Kidney capillary endothelial cell (primary cell): ENCODE results near the gene C1orf141.
"Not testable (repeated sequence)": the region's sequence is repeated elsewhere in the genome, so short reads cannot be mapped to it uniquely, and the experiment has no call there.

Source experiments
- DNase-seq: peaks from one replicate; pipeline ENCODE4 v3.0.0-alpha.2; 2018; ENCODE audit warnings: low spot score

The C1orf141 gene

GRCh38 chr1:67134695-67135094 is at the start of gene C1orf141:
Gene C1orf141 (minus strand): TSS chr1:67134970. CDS start chr1:67127240, 7,730 bp downstream.
- no peak for DNase-seq

GRCh38 chr1:67175530-67176087 is 40.8 kb upstream of the C1orf141 start:
- DNase-seq: no peak

DNA sequence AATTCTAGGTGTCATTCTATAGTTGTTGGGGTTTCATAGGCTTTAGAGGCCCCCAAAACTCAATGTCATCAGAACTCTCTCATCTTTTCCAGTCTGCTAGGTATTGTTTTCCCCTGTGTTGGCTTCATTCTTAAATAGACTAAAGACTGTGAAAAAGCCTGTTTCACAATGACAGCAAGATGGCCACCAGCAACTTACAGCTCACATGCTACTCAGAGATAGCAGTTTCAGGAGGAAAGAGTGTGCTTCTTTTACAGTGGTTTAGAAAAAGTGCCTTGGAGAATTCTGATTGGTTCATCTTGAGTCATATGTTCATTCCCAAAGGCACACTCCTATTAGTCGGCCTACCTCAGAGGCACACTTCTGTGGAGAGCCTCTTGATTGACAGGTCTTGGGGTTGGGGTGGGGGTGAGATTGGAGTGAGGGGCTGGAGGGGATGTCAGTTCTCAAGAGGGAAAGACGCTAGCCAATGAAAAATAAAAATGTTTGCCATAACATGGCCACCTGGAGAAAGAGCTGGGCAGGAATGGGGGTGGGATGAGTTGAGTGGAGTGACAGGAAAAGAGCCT is 40.0 kb upstream of the C1orf141 start:
- DNase-seq: no peak

GRCh38 chr1:67173988-67174387 is 39.2 kb upstream of the C1orf141 start:
- DNase-seq: no peak

GRCh38 chr1:67171978-67172377 is 37.2 kb upstream of the C1orf141 start:
- no peak for DNase-seq

- DNase-seq: no peak
Observed at GRCh38 chr1:67171574-67171955, 36.8 kb upstream of the C1orf141 start.

DNA sequence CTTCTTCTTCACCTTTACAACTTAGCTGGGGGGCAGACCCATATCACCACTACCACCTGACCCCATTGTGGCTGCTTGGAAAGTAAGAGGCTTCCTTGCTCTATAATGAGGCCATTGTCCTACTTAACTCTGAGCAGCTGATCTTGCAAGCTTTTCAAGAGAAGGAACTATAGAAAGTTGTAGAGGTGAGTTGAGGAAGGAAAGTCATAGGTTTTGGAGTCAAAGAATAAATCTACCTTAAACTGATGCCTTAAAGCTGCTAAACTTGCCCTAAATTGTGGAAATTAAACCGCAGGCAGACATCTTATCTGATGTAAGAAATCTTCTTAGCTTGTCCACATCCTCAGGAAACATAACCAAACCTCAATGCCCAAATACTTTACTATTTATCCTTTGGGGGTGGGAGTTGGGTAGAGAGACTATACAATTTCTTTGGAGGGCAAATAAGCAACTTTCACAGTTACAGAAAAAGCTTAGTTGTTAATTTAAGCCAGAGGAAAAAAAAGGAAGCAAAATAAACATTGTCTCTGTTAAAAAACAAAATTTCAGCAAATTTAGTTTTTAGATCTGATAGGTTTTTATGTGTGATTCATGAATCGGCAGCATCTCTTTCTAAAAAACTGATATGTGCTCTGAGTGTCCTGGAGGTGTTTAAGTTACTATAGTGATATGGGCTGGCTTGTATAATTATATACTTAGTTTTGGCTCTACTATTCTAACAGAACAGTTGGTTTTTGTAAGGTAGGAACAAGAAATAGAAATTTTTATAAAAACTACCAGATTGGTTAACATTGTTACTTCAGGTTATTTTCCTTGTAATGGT is 36.2 kb upstream of the C1orf141 start:
- no peak for DNase-seq

DNA sequence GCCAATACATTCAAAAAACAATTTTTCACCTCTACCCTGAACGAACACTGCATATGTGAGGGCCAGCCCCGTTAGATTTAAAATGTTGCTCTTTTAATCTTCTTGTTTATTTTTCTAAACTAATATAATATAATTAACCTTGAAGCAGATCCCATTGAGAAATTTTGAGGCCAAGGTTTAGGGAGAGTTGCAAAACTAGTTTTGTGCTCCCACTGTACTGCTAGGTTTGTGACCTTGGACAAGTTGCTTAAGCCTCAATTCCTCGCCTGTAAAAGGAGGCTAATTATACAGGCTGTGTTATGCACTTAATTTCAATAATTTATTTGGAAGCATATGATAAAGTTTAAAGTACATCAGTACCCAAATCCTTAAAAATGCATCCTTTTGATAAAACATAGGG is 35.2 kb upstream of the C1orf141 start:
- no peak for DNase-seq

- DNase-seq: no peak
Observed at GRCh38 chr1:67169496-67169895, 34.7 kb upstream of the C1orf141 start.

GRCh38 chr1:67166196-67166595 is 31.4 kb upstream of the C1orf141 start, which contains the start of gene IL23R:
Gene IL23R (plus strand): TSS chr1:67166454. CDS start chr1:67168121, 1,667 bp downstream.
- DNase-seq: no peak

- no peak for DNase-seq
Observed at GRCh38 chr1:67165468-67166041, 30.8 kb upstream of the C1orf141 start.

DNA sequence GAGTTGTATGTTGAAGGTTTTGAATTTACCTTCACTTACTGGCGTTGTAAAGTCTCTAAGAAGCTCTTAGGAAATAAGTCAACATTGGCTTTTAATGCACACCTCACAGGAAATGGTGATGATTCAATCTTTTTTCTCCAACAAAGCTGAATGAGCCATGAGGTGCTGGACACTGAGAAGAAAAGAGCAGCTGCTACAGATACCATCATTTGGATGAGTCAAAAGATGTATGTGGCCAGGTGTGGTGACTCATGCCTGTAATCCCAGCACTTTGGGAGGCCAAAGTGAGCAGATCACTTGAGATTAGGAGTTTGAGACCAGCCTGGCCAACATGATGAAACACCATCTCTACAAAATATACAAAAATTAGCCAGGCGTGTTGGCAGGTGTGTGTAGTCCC is 28.2 kb upstream of the C1orf141 start:
- peak; percentile 28 for DNase-seq

DNA sequence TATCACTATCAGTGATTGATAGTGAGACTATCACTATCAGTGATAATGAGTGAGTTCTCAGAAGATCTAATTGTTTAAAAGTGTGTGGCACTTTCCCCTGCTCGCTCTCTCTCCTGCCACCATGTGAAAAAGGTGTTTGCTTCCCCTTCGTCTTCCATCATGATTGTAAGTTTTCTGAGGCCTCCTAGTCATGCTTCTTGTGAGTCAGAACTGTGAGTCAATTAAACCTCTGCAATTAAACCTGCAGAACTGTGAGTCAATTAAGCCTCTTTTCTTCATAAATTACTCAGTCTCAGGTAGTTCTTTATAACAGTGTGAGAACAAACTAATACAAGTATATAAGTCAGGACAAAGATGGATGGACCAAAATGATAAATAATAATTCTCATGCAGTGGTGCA is 24.5 kb upstream of the C1orf141 start:
- DNase-seq: no peak

- DNase-seq: no peak
Observed at GRCh38 chr1:67158401-67158800, 23.6 kb upstream of the C1orf141 start.

- no peak for DNase-seq
Observed at GRCh38 chr1:67150931-67151330, 16.2 kb upstream of the C1orf141 start.

DNA sequence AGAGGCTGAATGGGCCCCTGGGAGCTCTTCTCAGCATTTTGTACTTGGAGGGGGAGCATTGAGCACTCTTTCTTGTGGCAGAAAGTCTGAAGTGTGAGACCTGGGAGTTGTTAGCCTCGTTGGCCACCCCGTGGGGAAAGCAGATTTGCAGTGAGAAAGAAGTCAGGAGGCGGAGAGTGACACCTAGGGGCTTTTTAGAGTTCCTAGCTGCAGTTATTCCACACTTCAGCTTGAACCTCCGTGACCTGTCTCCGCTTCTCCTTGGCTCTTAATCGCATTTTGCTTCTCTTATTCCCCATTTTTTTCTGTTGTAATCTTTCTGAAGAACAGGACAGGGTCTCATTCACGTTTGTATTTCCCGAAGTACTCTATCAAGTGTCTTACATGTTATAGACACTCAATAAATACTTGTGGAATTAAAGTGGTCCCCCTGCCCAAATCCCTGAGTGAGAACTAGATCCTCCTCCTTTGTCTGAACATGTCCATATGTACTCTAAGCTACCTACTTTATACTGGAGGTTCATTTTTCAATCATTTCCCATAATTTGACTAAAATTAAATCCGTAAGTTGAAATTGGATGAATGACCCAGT is 14.5 kb upstream of the C1orf141 start:
- peak; percentile 60 for DNase-seq

DNA sequence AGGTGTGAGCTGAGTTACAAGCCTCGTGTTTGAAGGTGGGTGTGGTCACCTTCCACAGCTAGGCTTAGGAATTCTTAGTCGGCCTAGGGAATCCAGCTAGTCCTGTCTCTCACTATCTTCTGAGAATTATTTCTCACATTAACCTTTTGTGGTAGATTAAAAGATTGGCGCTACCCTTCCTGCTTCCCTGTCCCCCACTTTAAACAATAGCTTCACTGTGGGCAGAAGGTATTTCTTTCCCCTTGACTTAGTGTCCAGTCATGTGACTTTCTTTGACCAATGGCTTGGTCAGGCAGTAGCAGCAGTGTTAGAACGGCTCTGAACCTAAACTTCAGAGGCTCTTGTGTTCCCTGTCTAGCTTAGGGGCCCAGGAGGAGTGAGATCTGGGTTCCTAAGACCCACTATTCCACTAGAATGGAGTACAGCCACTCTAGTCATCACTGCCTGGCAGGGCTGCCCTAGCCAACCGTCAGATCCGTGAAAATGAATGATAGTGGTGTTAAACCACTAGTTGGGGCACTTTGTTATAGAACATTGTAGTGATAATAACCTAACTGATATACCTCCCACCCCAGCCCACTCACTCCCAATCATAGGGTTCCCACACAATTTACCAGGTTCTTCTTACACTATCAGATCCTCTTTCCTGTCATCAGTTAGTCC is 13.9 kb upstream of the C1orf141 start:
- DNase-seq: no peak

GRCh38 chr1:67147973-67148372 is 13.2 kb upstream of the C1orf141 start:
- not testable (repeated sequence) for DNase-seq

DNA sequence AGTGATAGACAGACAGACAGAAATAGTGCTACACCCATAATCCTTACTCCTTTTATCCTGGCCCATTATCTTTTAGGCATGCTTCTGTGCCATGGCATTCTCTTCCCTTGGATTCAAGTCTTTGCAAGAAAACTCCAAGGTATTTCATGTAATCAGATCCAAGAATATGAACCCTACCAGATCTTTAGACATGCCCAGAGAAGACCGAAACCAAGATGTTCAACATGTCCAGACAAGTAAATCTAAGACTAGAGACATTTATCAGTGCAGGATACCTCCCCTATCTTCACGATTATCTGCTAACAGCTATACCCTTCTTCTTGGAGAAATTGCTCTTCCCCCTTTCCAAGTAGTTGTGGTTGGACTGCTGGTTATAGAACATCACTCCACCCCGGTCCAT is 11.8 kb upstream of the C1orf141 start:
- DNase-seq: no peak

GRCh38 chr1:67146101-67146500 is 11.3 kb upstream of the C1orf141 start:
- DNase-seq: no peak

GRCh38 chr1:67144696-67145095 is 9.9 kb upstream of the C1orf141 start:
- DNase-seq: no peak

- no peak for DNase-seq
Observed at GRCh38 chr1:67143966-67144365, 9.2 kb upstream of the C1orf141 start.
